Measurements from ENCODE around the gene MAN1A2.

The MAN1A2 gene

DNA sequence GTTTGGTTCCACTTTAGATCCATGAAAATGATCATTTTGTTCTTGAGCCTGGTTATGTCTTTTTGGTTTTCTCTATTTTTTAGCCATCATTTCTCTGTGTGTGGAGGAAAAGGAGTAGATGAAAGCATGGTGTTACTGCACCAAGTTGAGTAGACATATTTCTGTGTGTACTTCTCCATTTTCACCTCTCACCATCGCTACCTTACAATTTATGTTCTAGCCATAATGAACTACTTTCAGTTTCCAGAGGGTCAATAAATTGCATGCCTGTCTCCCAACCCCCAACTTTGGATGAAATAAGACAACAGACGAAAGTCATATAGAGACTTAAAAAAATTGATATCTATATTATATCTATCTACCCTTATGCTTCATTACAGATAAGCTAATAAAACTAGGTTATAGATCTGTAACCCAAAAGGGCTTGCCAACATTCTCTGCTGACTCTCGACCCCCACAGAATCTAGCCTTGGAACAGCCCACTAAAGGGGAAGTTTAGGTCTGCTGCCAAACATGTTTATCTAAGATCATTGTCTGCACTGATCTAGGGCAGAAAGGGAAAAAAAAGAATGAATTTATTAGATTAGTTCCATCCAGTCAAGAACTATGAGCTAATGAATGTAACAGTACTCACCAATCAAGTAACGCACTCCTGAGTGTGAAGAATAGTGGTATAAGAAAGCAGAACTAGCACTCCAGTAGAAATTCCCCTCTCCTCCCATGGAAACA, 7.5 kb upstream of the MAN1A2 start:
- DNase-seq (ENCODE audit: low spot score): no peak

- DNase-seq (ENCODE audit: low spot score): no peak
These were observed 4.3 kb upstream of the MAN1A2 start for GRCh38 chr1:117362986-117363385.

DNA sequence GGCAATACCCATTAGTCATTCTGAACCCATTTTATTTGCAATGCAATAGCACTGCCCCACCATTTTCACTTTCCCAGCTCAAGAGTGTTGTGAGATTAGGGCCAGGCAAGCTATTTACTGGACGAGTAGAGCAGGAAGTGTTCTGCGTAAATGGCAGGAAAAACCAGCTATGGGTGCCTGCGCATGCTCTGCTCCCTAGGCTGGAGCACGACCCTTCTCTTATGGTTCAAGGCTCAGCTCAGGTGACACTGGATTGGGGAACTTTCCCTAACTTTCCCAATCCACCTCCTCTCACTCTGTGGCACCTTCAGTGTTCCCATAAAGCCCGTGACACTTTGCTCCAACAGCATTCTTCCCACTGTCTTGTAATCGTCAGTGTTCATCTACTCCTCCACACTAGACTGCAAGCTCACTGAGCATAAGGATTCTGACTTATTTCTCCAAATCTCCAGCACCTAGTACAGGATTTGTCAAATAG, 3.6 kb upstream of the MAN1A2 start:
- DNase-seq (ENCODE audit: low spot score): no peak

DNA sequence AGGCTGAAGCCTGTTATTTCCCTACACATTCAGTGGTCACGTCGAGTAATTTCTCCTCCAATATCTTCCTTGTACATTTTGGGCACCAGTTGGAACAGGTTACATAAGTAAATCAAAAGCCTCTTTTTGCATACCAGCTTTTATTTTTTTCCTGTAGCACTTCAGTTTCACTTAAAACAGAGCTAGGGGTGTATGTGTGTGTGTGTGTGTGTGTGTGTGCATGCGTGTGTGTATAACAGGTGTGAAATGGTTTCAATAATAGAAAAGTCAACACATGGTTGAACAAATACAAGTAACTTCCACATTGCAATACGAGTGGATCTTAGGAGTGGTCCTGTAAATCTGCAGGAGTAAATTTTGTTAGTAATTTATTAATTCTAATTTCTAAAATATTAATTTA, 3.0 kb upstream of the MAN1A2 start:
- DNase-seq (ENCODE audit: low spot score): no peak

GRCh38 chr1:117365350-117366176, 1.7 kb upstream of the MAN1A2 start:
- DNase-seq (ENCODE audit: low spot score): no peak

GRCh38 chr1:117366177-117367045, 838 bp upstream of the MAN1A2 start:
- DNase-seq (ENCODE audit: low spot score): peak; percentile 42

- DNase-seq (ENCODE audit: low spot score): no peak
These were observed 1.2 kb downstream of the MAN1A2 start for GRCh38 chr1:117368116-117369108.

DNA sequence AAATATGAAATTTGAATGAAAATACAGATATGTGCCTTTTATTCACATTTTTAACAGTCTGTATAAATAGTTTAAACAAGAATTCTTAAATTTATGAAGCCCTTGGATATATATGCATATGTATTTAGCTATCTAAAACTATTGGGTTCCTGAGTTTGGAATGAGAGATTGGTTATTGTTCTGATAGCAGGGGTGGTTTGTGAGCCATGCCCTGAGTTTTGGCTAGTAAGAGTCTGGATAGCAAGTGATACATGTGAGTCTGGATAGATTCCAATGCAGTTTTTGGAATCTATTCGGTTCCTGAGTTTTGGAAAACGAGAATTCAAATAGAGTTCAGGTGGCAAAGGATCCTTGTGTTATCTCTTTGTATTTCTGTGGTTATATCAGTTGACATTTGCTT, 2.8 kb downstream of the MAN1A2 start:
- DNase-seq (ENCODE audit: low spot score): no peak

DNA sequence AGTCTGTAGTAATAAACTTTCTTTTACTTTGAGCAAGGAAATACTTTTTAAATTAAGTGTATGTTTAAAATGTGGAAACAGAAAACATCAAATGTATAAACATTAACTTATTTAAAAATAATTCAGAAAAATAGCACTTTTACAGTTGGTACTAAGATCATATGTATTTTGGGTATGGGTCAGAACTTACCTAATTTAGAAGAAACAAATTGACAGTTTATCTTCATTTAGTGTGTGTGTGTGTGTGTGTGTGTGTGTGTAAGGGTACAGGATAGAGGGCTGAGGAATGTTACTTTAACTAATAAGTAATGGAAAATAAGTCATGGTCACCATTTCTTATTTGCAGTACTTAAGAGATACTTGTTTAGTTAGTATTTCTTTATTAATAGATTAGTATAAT, 3.3 kb downstream of the MAN1A2 start:
- DNase-seq (ENCODE audit: low spot score): no peak

GRCh38 chr1:117371441-117372151, 4.3 kb downstream of the MAN1A2 start:
- no peak for DNase-seq (ENCODE audit: low spot score)

GRCh38 chr1:117372863-117373412, 5.7 kb downstream of the MAN1A2 start:
- no peak for DNase-seq (ENCODE audit: low spot score)

DNA sequence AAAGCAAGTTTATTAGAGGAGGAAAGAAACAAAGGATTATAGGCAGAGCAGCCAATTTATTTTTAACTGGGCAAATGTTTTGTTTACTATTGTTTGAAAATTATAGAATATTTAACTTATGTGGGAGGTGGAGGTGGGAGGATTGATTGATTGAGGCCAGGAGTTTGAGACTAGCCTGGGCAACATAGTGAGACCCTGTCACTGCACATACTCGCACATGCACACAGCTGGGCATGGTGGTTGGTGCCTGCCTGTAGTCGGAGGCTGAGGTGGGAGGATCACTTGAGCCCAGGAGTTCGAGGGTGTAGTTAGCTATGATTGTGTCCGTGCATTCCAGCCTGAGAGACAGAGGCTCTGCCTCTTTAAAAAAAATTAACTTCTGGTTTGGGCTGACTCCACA, 6.7 kb downstream of the MAN1A2 start:
- no peak for DNase-seq (ENCODE audit: low spot score)

GRCh38 chr1:117375327-117375726, 8.1 kb downstream of the MAN1A2 start:
- DNase-seq (ENCODE audit: low spot score): no peak

DNA sequence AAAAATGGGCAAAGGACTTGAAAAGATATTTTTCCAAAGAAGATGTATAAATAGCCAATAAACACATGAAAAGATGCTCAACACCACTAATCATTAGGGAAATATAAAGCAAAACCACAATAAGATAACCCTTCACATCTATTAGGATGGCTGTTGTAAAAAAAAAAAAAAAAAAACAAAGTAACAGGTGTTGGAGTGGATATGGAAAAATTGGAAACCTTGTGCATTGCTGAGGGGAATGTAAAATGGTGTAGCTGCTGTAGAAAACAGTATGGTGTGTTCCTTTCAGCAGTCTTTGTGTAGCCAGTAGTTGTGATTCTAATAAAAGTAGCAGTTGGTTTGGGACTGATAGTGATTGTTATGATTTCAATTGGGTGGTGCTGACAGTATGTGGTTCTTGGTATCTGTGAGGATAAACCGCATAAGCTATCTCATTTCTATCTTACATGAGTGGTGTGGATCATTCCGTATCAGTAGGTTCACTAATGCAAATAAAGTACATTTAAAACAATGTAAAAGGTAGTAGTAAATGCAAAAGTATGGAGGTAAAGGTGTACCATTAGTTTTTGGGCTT, 19.9 kb downstream of the MAN1A2 start:
- no peak for DNase-seq (ENCODE audit: low spot score)

GRCh38 chr1:117388328-117388727, 21.1 kb downstream of the MAN1A2 start:
- DNase-seq (ENCODE audit: low spot score): no peak

GRCh38 chr1:117389284-117389683, 22.0 kb downstream of the MAN1A2 start:
- no peak for DNase-seq (ENCODE audit: low spot score)

DNA sequence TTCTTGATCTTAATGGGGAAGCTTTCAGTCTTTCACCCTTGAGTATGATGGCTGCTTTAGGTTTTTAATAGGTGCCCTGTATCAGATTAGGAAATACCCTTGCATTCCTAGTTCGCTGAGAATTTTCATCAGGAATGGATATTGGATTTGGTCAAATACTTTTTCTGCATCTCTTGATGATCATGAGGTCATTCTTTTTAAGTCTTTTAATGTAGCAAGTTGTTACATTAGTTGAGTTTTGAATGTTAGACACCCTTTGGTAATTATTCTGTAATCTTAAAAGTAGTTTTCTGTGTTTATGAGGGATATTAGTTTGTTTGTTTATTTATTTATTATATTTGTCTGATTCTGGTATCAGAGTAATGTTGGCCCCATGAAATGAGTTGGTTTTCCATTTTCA, 22.5 kb downstream of the MAN1A2 start:
- DNase-seq (ENCODE audit: low spot score): no peak

DNA sequence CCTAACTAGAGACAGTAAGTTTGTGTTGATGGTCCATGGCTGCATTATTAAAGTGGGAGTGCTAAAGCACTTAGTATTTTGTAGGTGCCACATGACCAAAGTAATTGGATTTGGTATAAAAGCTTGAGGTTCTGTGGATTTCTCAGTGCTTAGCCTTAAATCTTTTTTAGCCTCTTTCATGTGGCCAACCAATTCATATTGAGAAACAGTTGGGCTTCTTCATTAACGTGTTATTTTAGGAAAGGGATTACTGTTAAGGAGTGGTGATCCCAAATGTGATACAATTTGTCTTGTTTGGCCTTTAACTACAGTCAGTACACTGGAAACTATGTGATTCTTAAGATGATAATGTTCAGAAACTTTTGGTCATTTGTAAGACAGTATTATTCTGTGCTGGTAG, 25.5 kb downstream of the MAN1A2 start:
- DNase-seq (ENCODE audit: low spot score): no peak

- no peak for DNase-seq (ENCODE audit: low spot score)
These were observed 28.8 kb downstream of the MAN1A2 start for GRCh38 chr1:117396074-117396473.

GRCh38 chr1:117396636-117397035, 29.4 kb downstream of the MAN1A2 start:
- DNase-seq (ENCODE audit: low spot score): no peak
